ENCODE measurements around the gene TNS3.

The TNS3 gene

DNA sequence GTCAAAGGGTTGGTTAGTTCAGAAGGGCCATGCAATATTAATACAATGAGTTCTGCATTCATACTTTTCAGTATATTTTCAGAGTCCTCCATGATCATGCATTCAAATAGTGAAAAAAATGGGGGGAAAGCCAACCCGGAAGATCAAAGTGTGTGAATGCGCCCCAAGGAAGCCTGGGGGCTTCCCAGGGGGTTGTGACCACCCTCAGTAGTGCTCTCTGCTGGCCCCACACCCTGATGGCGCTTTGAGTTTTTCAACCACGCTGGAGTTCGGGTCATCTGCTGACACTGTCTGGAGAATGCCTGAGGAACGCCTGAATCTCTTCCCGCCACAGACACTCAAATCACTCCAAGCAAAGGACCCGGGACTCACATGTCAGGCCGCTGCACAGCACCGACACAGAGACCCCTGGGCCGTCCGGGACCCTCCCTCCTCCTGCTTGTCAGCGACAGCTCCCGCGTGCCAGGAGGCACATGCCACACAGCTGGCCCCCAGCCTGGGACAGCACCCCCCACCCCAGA is 1.0 kb downstream of the TNS3 start:
- DNase-seq, result no peak

DNA sequence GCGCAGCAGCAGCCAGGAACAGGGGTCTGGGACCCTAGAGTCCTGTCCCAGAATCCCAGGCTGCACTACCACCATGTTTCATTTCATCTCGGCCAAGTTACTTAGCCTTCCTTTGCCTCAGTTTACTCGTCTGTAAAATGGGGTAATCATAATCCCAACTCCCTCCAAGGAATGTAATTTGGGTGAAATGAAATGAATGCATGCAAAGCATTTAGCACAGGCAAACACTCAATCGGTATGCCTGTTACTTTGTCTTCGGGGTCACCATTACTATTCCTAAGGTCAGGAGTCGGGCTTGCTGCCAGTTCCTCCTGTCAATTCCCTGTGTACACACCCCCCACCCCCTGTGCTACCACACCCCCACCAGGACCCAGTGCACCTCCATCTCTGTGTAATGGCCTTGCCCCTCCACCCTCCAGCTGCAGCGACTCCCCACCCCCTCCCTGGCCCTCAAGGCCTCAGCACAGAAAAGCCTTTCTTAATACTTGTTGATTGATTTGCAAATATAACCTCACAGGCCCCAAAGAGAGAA is 1.7 kb downstream of the TNS3 start:
- DNase-seq, result no peak

DNA sequence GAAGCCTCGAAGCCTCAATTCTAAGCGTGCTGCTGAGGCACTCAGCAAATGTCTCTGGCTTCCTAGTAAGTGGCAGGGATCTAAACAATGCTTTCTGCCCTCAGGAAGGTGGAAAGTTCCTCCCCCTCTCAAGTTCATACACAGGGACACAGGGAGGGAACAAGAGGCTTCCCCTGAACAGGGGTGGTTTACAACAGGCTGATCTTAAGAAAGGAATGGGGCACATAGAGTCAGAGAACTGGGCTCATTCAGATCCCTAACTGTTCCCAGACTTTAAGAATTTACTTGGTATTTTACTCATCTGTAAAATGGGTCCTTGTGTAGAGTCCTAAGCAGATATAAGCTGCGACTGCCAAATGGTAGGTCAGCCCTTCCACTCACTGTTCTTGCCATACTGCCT is 2.5 kb downstream of the TNS3 start:
- DNase-seq, result no peak

DNA sequence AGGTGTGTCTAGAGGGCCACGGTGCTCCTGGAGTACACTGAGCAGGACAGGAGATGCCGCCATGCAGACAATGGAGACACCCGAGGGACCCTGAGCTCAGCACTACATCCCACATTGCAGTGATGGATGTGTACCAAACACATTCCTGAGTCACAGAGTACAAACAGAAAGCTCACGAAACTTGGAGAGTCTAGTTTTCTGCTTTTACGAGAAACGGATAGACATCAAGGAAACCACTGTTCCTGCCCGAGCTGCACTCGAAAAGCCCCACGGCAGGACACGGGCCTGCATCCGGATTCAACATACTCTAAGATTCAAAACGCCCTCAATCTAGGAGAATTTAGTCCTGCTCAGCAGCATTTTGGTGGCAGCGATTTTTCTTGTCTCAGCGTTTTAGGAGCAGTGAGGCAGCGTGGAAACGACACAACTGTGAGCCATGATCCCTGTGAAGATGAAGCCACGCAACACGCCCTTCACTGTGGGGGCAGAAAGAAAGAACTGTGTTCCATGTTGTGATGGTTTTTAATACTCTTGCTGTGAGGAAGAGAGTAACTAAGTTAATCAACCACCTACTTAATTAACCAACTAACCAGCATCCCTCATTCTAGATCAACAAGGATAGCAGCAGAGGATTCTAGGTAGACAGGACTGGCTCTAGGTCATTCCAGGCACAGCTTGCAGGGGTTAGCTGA is 3.2 kb downstream of the TNS3 start:
- no peak for DNase-seq

DNA sequence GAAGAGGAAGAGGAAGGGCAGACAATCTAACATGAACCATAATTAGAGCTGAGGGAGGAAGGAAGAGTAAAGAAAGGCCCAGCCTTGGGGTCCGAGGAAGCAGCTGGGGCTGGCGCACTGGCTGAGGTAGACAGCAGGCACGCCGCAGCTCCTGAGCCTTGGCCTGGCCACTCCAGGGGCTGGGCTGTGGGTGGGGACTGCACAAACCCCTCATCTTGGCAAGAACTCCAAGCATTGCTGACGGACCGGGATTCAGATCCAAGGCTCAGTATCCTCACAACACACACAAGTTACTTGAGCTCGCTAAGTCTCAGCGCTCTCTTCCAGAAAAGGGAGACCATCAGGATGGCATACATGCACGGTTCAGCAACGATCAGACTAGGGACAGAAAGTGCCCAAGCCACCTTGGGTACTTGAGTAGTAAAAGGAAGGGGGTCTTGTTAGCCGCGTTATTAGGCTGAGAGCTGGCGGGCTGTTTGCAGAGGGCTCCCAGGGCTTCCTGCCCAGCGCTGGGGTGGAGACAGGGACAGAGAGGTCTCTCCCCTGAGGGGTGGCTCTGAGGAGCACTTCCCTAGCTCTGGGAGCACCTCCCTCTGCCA is 4.5 kb downstream of the TNS3 start:
- no peak for DNase-seq

DNA sequence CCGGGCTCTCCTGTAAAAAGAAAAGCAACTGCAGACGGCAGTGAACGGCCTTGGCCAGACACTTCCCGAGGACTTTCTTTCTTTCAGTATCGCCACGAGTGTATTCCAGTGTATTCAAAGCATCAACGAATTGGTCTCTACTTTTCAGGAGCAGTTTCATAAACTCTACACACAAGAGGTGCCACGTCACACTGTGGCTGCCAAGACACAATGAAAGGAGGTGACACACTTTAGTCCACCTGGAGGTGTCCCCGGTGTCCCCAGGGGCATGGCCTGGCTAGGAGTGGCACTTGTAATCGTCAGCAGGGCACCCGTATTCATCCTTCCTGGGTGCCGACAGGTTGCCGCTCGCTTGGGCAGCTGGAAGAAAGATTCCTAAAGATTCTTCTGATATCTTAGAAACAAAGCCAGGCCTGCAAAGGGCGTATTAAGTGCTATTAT is 5.0 kb downstream of the TNS3 start:
- DNase-seq, result no peak

DNA sequence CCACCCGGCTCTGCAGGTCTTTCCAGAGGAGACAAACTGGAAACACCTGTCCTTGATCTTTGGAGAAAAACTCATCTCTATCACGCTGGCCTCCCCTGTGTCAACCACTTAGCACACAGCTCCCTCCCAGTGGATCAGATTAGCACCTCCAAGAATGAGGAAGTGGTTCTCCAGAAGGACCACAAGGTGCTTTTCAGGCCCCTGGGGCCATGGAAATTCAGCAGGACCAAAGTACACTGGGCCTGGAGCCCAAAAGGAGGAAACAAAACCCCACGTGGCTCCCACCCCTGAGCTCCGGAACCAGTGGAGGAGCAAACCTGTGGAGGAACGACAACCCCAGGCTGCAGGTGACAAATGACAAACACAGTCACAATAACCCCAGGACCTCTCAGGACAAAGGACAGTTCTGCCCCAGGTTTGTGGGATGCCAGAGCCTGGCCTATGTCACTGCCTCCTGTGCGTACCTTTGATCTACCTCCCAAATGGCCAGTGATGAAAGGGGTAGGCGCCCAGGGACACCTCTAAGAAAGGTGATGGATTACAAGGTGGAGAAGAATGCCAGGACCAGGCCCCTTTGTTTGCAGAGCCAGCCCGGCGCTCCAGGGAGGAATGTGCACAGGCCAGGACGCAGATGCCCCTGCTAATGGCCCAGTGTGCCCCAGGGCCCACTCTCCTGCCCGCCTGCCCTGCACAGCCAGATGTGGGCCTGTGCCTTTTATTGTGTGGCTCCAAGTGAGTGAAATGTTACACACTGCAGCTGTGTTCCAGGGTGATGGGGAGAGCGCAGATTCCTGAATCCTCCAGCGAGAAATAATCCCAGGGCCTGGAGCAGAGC is 5.7 kb downstream of the TNS3 start:
- no peak for DNase-seq

DNA sequence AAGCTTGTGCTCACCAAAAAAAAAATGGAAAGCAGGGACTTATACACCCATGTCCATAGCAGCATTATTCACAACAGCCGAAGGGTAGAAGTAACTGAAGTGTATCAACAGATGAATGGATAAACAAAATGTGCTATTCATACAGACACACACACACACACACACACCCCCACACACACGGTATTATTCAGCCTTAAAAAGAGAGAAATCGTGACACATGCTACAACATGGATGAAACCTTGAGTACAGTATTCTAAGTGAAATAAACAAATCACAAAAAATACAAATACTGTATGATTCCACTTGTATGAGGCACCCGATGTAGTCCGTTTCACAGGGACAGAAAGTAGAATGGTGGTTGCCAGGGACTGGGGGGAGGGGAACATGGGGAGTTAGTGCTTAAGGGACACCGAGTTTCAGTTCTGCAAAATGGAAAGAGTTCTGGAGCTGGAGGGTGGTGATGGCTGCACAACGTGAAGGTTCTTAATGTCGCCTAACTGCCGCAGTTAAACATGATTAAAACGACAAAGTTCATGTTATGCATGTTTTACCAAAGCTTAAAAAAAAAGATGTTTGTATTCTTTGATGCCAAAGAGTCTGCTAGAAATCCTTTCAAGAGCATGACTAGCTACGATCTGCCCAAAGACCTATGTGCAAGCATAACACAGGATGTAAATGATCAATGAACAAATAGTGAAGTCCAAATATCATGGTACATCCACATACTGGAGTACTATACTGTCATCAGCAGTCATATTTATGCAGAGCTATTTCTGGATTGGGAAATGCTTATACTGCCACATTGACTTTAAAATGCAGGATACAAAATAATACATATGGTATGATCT is 7.2 kb downstream of the TNS3 start:
- no peak for DNase-seq

DNA sequence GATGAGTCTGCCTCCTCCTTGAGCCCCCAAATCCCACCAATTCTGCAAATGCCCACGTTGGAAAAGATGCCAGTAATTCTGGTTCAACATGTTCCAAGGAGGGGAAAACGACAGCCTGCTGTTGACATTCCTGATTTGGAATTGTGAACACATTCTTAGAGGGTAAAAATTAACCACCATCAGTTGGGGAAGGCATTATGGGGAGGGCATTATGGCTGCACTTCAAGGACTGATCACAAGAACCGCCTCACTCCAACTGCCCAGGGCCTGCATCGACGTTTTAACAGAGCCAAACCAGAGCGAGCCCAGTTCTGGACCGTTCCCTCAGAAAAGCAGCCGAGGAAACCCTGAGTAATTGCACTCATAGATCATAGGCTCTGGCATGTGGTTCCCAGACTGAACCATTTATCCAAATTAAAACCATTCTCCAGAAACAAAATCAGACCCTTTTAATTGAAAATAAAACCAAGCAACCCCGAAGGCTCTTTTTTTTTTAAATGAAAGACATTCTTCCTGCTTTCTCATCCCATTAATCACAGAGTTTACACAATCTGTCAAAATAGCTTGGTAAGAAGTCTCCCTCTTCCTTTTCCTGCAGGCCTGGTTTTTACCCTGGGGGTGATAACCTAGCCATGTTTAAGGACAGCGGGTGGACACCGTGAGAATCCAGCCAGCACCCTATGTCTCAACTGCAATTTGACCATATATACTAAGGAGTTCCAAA is 8.0 kb downstream of the TNS3 start:
- no peak for DNase-seq

DNA sequence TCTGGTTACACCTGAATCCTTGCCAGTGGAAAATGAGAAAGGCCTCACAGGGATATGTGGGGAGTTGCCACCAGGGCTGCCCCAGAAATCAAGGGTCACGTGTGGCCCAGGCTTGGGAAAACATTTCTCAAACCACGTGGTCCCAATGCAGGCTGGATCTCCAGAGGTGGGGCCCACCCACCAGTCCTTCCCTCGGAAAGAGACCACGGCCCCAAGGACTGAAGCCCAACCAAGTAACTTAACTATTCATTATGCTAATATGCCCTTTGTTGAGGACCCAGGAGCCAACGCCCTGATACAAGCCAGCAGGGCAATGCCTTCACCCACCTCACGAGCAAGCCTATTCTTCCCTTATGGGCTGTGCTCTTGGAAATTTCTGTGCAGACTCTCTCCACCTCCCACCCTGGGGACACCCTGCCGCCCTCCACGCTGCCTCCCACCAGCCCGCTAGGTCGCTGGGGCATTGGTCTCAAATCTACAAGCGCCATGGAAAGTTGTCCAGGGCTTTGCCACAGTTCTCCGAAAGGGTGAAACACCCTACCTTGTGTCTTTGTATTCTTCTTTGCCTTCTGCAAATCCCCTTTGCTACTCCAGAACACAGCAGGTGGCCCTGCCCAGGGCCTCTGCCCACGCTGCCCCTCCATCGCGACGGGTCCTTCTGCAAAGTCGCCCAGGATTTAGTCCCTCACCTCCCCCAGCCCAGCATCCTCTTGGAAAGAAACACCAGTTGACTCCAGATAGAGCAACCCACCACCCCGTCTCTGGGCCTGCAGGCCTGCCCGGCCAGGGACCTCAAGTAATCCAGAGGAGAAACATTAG is 8.8 kb downstream of the TNS3 start:
- no peak for DNase-seq

DNA sequence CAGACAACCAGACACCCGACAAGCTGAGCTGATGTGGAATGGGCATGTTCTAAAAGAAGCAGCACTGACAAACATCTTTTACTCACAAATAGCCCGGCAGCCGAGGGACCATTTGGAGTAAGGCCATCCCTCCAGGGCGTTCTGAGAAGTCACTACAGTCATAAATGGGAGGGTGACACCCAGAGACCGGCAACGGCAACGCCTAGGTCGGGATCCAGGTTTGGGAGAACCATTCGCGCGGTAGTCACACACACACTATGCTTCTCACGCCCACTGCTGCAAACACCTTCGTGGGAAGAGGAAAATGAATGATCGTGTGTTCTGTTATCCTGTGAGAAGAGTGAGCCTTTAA is 9.8 kb downstream of the TNS3 start:
- DNase-seq, result no peak

DNA sequence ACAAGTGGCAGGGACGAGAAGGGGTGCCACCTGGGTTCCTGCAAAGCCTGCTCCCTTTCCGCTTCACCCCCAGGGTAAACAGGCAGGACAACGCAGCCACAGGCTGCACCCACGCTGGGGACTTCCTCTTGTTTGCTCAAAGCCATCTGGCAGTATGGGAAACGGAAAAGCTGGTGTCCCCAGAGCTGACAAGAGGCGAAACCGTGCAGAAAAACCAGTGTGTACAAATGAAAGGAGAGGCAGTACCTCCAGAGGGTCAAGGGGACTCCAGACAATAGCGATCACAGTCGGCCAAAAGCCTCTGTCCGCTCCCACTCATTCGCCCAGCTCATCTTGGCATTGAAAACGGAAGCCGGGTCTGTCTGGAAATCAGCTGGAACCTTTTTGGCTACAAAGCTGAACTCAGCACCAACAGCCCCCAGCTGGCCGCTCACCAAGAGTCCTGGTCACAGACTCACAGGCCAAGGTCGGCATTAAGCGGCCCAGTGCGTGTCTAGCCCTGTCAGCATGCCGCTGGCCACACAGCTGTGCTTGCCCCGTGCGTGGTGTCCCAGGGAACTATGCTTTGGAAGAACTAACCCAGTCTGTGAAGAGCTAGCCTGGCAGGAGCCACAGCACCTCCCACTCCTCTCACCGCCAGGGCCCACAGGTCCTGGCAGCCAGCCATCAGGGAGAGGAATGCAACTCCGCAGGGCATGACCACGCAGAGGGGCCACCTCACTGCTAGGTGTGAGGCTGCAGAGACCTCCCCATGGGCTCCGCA is 10.4 kb downstream of the TNS3 start:
- no peak for DNase-seq

DNA sequence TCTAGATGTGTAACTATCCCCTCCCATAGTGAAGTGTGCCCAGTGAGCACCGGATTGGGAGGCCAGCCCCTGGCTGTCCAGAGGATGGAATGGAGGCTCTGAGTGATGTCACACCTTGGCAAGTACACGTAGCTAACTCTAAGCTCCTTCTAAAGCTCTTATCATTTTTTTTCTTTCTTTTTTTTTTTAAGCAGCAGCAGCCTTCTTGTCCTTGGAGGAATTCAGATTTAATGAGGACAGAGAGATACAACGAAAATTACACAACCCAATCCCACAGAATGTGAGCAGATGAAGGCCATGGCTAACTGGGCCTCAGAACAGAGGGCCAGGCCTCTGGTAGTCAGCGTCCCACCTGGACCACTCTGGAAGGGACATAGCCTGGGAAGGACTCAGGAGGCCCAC is 11.3 kb downstream of the TNS3 start:
- DNase-seq, result no peak

DNA sequence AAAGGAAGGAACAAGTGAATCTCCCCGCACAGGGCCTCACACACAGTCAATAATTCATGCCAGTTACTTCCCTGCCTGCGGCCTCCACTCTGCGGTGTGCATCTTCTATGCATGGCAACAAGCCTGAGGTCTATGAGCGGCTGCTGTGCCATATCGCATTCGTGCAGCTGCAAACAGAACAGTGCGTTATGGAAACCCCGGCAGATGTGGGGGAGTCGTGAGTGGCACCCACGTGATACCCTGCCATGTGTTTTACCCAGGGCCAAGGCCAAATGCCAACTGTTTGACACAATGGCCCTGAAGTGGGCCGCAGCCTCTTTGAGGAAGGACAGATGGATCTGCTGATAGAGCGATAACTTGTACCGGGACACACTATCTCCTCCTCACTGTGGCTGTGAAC is 13.4 kb downstream of the TNS3 start:
- no peak for DNase-seq

DNA sequence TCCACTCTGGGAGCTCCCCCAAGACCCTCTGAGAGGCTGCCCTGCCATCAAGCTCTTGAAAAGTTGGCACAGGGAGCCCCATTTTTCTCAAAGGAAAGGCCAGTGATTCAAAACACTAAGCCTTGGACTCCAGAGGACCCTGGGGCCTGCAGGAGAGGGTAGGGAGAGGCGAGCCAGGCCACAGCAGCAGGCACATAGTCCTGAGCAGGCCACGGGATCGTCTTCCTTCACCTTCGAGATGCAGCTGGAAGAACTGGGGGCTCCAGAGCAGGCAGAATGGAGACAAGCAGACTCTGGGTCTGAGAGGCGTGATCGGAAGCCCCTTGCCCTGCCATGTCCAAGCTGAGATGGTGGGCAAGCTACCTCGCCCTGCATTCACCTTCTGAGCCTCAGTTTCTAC is 13.9 kb downstream of the TNS3 start:
- no peak for DNase-seq

DNA sequence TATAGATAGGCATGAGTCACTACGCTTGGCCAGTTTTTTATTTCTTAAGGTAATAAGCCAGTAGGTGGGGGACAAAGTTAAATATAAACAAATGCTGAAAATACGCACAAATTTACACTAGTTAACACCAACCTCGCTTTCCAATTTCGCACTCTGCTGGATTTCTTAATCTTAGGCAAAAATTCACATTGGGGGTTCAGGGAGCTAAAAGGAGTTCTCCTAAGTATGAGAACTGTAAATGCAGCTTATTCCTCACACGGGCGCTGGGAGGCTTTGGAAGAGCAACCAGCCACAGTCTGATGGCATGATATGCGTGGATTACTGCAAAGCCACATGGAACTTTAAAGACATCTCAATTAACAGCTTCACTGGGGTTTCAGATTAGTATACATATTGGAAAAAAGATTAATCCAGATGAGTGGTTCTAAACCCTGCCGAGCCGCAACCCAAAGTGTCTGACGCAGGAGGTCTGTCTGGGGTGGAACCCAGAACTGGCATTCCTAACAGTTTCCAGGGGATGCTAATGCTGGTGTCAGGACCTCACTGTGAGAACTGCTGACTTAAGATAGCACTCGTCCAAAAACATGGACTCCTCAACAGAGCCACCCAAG is 16.2 kb downstream of the TNS3 start:
- no peak for DNase-seq

DNA sequence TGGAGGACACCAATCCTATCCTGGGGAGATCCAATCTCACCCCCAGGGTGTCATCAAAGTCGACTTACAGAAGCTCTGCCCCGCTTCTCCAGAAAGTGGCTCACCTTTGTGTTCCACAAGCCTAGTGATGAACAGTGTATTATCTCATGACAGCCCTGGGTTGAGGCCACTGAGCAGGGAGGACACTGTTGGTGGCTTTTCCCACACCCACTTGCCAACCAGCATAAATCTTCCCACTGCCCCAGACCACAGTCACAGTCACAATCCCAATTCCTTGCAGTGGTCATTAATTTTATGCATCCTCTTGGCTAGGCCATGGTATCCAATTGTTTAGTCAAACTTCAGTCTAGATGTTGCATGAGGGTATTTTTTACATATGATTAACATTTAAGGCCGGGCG is 18.4 kb downstream of the TNS3 start:
- no peak for DNase-seq

DNA sequence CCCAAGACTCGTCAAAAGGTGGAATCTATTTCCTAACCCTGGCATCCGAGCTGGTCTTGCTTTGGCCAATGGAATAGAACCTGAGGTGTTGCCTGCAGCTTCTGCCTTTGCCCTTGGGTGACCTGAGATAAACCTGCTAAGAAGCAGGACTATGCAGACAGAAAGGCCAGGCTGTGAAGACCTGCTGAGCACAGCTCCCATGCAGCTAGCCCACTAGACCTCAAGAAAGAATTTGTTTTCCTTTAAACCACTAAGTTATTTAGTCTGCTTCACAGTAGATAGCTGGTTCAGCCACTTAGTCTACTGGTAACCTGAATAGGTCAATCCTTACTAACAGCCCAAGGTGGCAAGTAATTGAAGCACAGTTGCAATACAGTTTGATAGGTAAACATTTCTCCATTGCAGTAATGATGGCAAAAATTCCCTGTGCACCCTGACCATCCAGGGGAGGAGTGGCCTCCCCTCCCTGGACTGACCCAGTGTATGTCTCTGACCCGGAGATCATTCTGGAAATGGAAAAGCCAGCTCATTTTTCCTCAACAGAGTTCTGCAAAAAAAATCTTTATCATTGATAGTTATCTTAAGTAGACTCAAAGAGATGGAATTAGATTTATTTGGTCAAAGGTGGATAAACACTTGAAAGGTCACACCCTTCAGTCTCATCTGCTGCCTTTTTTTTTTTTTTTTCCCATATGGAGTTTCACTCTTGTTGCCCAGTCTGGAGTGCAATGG is 20.0 kb downstream of the TNS3 start:
- no peak for DNase-seq

Measured in activated CD8-positive, alpha-beta memory T cell treated with anti-CD3 and anti-CD28 coated beads, Interleukin-2, amount 50 U/mL, for 4 hours (primary cell).